SK-N-SH (cell line): ENCODE measurements around the gene WBP11. TPM values are rescaled to one million over a fixed set of nuclear protein-coding genes. Genes with fewer than 3 reads are reported as not detected.

Experiments
- CTCF ChIA-PET: fragments of 300-600, 350-600 bp; formaldehyde crosslinking; extraction: SDS; loops from one replicate; lab custom pipeline; 2021; lab: Yijun Ruan, JAX
- POLR2A ChIA-PET: fragments of 350-600 bp; sonication (Branson Sonifier 250); formaldehyde crosslinking; extraction: SDS; loops from one replicate; lab custom pipeline; 2020; ENCODE audit warnings: antibody characterized with exemption, inconsistent platforms; lab: Yijun Ruan, JAX
- DNase-seq: peaks from one replicate; pipeline ENCODE4 v3.0.0; 2012
- H2AFZ ChIP-seq: fragments of 200-600 bp; sonication (generic); 2 replicates; pipeline ENCODE4 v1.8.1; 2016; ENCODE audit warnings: antibody characterized with exemption, mild to moderate bottlenecking, low read depth
- H3F3A ChIP-seq: fragments of 200-600 bp; sonication (generic); replicated peaks from 2 replicates; pipeline ENCODE3; 2016; ENCODE audit warnings: antibody characterized with exemption, mild to moderate bottlenecking; ENCODE audit not compliant: insufficient read depth
- H3K27ac ChIP-seq, 2 experiments: fragments of 200-500 bp in 1 of 2; fragments of 200-600 bp in 1 of 2; sonication (Bioruptor generic) in 1 of 2; sonication (generic), shearing (Covaris generic) in 1 of 2; 2 replicates each; pipeline versions ENCODE4 v1.5.1 to v1.6.1; 2014 to 2016; ENCODE audit warnings: low read depth in 2 of 2, inconsistent platforms in 1 of 2, low read length in 1 of 2, mild to moderate bottlenecking in 1 of 2, mixed read lengths in 1 of 2
- H3K27me3 ChIP-seq: fragments of 200-600 bp; sonication (generic), shearing (Covaris generic); 2 replicates; pipeline ENCODE4 v1.6.1; 2016; ENCODE audit warnings: mixed run types; ENCODE audit not compliant: insufficient read depth
- H3K36me3 ChIP-seq, 2 experiments: fragments of 200-500 bp in 1 of 2; fragments of 200-600 bp in 1 of 2; sonication (Bioruptor generic) in 1 of 2; sonication (generic) in 1 of 2; replicated peaks in 1 of 2; 2 replicates each; pipeline versions ENCODE3 to v1.5.1; 2014 to 2016; ENCODE audit warnings: low read length in 1 of 2, mild to moderate bottlenecking in 1 of 2; ENCODE audit not compliant: insufficient read depth in 2 of 2, control insufficient read depth in 1 of 2
- H3K4me1 ChIP-seq, 2 experiments: fragments of 200-500 bp in 1 of 2; fragments of 200-600 bp in 1 of 2; sonication (Bioruptor generic) in 1 of 2; sonication (generic), shearing (Covaris generic) in 1 of 2; 2 replicates each; pipeline versions ENCODE4 v1.5.1 to v1.6.1; 2014 to 2016; ENCODE audit warnings: low read depth in 1 of 2, low read length in 1 of 2, mixed run types in 1 of 2; ENCODE audit not compliant: insufficient read depth in 2 of 2, control insufficient read depth in 1 of 2
- H3K4me2 ChIP-seq: fragments of 200-600 bp; sonication (generic), shearing (Covaris generic); 2 replicates; pipeline ENCODE4 v1.6.1; 2017; ENCODE audit warnings: mixed run types
- H3K4me3 ChIP-seq, 2 experiments: fragments of 200-500 bp in 1 of 2; fragments of 200-600 bp in 1 of 2; sonication (Bioruptor generic) in 1 of 2; sonication (generic), shearing (Covaris generic) in 1 of 2; 2 replicates each; pipeline versions ENCODE4 v1.5.1 to v1.8.1; 2014 to 2016; ENCODE audit warnings: low read depth in 2 of 2, inconsistent platforms in 1 of 2, low read length in 1 of 2, mild to moderate bottlenecking in 1 of 2, mixed read lengths in 1 of 2, moderate library complexity in 1 of 2
- H3K79me2 ChIP-seq: fragments of 200-600 bp; sonication (generic); 2 replicates; pipeline ENCODE4 v1.8.1; 2017; ENCODE audit warnings: mild to moderate bottlenecking; ENCODE audit not compliant: insufficient read depth
- H3K9ac ChIP-seq: fragments of 200-600 bp; sonication (generic); 2 replicates; pipeline ENCODE4 v1.6.1; 2017; ENCODE audit warnings: mixed run types
- H3K9me2 ChIP-seq: fragments of 200-600 bp; sonication (generic); 2 replicates; pipeline ENCODE4 v1.6.1; 2017; ENCODE audit warnings: mixed run types
- H3K9me3 ChIP-seq: fragments of 200-600 bp; sonication (generic); 2 replicates; pipeline ENCODE4 v1.6.1; 2017; ENCODE audit warnings: mixed run types, mild to moderate bottlenecking, moderate library complexity
- H4K20me1 ChIP-seq: fragments of 200-600 bp; sonication (generic); 2 replicates; pipeline ENCODE4 v1.6.1; 2017; ENCODE audit warnings: mild to moderate bottlenecking, mixed run types; ENCODE audit not compliant: insufficient read depth
- ELF1 ChIP-seq: IDR thresholded peaks from 2 replicates; pipeline ENCODE4 v1.4.0; 2012
- FOXJ3 ChIP-seq: sonication (generic); formaldehyde crosslinking; IDR thresholded peaks from 2 replicates; pipeline ENCODE4 v1.5.1; 2020; ENCODE audit warnings: mild to moderate bottlenecking, missing genetic modification reagents
- FOXM1 ChIP-seq: IDR thresholded peaks from 2 replicates; pipeline ENCODE4 v1.4.0; 2012; ENCODE audit warnings: low read depth, mild to moderate bottlenecking
- GABPA ChIP-seq: IDR thresholded peaks from 2 replicates; pipeline ENCODE4 v1.4.0; 2012; ENCODE audit warnings: low read depth, mild to moderate bottlenecking
- GATA2 ChIP-seq: sonication (generic); formaldehyde crosslinking; IDR thresholded peaks from 2 replicates; pipeline ENCODE4 v1.5.0; 2020; ENCODE audit warnings: mild to moderate bottlenecking, missing genetic modification reagents
- MEF2A ChIP-seq: IDR thresholded peaks from 2 replicates; pipeline ENCODE4 v1.4.0; 2012; ENCODE audit warnings: low read depth, borderline replicate concordance
- NFIC ChIP-seq: IDR thresholded peaks from 2 replicates; pipeline ENCODE4 v1.4.0; 2012; ENCODE audit warnings: borderline replicate concordance
- RCOR1 ChIP-seq: fragments of 150-350 bp; IDR thresholded peaks from 2 replicates; pipeline ENCODE4 v1.6.1; 2017; ENCODE audit warnings: antibody characterized with exemption, low read length
- REST ChIP-seq: IDR thresholded peaks from 2 replicates; pipeline ENCODE4 v1.6.1; 2012; ENCODE audit warnings: mild to moderate bottlenecking, low read depth, low read length, moderate library complexity
- RFX5 ChIP-seq: IDR thresholded peaks from 2 replicates; pipeline ENCODE4 v1.6.1; 2012; ENCODE audit warnings: mild to moderate bottlenecking, improper control_type of control experiment, low read length
- SIN3A ChIP-seq: IDR thresholded peaks from 2 replicates; pipeline ENCODE4 v1.6.1; 2012; ENCODE audit warnings: low read depth, mild to moderate bottlenecking, low read length, moderate library complexity, borderline replicate concordance
- SMC3 ChIP-seq: IDR thresholded peaks from 2 replicates; pipeline ENCODE4 v1.6.1; 2012; ENCODE audit warnings: low read depth, low read length, improper control_type of control experiment
- TAF1 ChIP-seq: IDR thresholded peaks from 2 replicates; pipeline ENCODE4 v1.6.1; 2012; ENCODE audit warnings: low read depth, mild to moderate bottlenecking, low read length, moderate library complexity, borderline replicate concordance
- ZBTB33 ChIP-seq: IDR thresholded peaks from 2 replicates; pipeline ENCODE4 v1.4.0; 2012; ENCODE audit warnings: low read depth, borderline replicate concordance
- WGBS: methylation state at CpG from one replicate; pipeline ENCODE4 v1.1.6; 2017; ENCODE audit warnings: low lambda C conversion rate; 5-methylcytosine and 5-hydroxymethylcytosine counted together
- polyA plus RNA-seq, 3 experiments: library from polyadenylated mRNA; depleted of rRNA; stranded (reverse); fragments of >200 nt; gene quantifications; 2 replicates each; pipeline ENCODE4 v1.2.3, GENCODE V29; 2012
- TF ChIP-seq, protein P1 (sequence below): IDR thresholded peaks from 2 replicates; pipeline ENCODE4 v1.4.0; 2012; ENCODE audit warnings: low read depth, borderline replicate concordance
- TF ChIP-seq, protein P2 (sequence below): fragments of 200-600 bp; sonication (generic); IDR thresholded peaks from 2 replicates; pipeline ENCODE4 v1.6.1; 2017; ENCODE audit warnings: antibody characterized with exemption, mild to moderate bottlenecking, moderate library complexity

WBP11 gene
- polyA plus RNA-seq, 1 of the 3 experiments (the other 2 are of a cell fraction): 18.7 TPM

- TF ChIP-seq SMC3 (no peak), REST (no peak), ZBTB33 (no peak), RFX5 (no peak), GABPA (no peak), TAF1 (no peak), NFIC (no peak), FOXJ3 (no peak), FOXM1 (no peak), RCOR1 (no peak), ELF1 (no peak), GATA2 (CRISPR knock-in tag) (no peak), MEF2A (no peak), SIN3A (no peak)
- TF ChIP-seq, protein P1, sequence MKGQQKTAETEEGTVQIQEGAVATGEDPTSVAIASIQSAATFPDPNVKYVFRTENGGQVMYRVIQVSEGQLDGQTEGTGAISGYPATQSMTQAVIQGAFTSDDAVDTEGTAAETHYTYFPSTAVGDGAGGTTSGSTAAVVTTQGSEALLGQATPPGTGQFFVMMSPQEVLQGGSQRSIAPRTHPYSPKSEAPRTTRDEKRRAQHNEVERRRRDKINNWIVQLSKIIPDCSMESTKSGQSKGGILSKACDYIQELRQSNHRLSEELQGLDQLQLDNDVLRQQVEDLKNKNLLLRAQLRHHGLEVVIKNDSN: no peak
- TF ChIP-seq, protein P2, sequence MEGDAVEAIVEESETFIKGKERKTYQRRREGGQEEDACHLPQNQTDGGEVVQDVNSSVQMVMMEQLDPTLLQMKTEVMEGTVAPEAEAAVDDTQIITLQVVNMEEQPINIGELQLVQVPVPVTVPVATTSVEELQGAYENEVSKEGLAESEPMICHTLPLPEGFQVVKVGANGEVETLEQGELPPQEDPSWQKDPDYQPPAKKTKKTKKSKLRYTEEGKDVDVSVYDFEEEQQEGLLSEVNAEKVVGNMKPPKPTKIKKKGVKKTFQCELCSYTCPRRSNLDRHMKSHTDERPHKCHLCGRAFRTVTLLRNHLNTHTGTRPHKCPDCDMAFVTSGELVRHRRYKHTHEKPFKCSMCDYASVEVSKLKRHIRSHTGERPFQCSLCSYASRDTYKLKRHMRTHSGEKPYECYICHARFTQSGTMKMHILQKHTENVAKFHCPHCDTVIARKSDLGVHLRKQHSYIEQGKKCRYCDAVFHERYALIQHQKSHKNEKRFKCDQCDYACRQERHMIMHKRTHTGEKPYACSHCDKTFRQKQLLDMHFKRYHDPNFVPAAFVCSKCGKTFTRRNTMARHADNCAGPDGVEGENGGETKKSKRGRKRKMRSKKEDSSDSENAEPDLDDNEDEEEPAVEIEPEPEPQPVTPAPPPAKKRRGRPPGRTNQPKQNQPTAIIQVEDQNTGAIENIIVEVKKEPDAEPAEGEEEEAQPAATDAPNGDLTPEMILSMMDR: no peak
- peaks cover 23% of the 10 kb centered on the region; the same call in 1 of the 2 replicates for H4K20me1 ChIP-seq
- H3K9me2 ChIP-seq: no peaks in the 10 kb centered on the region
- 39% methylated on average over 6 of the region's 6 CpGs for WGBS
- no peaks in the 10 kb centered on the region for H3K9me3 ChIP-seq
- H3K9ac ChIP-seq: no peak overlapping the region
- no peaks in the 10 kb centered on the region for H3K27me3 ChIP-seq
- peak overlapping the region; percentile 91; the same call in 1 of the 2 replicates for H3K4me2 ChIP-seq
- peaks cover 35% of the 10 kb centered on the region for H3F3A ChIP-seq
- peak overlapping the region; percentile 81 to 96; a peak in 3 of 4 replicates for H3K27ac ChIP-seq
- peak overlapping the region; percentile 61; the same call in 1 of the 2 replicates for H2AFZ ChIP-seq
- peaks cover 11 to 12% of the 10 kb centered on the region in 2 experiments; a peak in 3 of 4 replicates for H3K4me1 ChIP-seq
- H3K36me3 ChIP-seq: peaks cover 1 to 19% of the 10 kb centered on the region in 2 experiments
- ChIA-PET POLR2A (interaction anchor here (2.9 kb wide), 1 partner anchor 32 kb away, joined by 30 read pairs; the partner anchor contains the start of genes C12orf60 and WBP11), CTCF (interaction anchor here (0.6 to 2.1 kb wide), 5 partner anchors 13 to 410 kb away, joined by 3 to 5 read pairs (median 3); partner anchors contain the start of genes C12orf60 and WBP11)
- peak; percentile 25 for DNase-seq
- peaks cover 62% of the 10 kb centered on the region for H3K79me2 ChIP-seq
- H3K4me3 ChIP-seq: no peak overlapping the region; a peak in 1 of 4 replicates
These were observed 31.6 kb downstream of the WBP11 start for GRCh38 chr12:14771651-14772137.
